NCI-H69 (cell line): ENCODE data around the gene ACP3.

Experiments
- DNase-seq: peaks from one replicate; lab custom pipeline; 2025; lab: John Stamatoyannopoulos, UW

ACP3 gene

DNA sequence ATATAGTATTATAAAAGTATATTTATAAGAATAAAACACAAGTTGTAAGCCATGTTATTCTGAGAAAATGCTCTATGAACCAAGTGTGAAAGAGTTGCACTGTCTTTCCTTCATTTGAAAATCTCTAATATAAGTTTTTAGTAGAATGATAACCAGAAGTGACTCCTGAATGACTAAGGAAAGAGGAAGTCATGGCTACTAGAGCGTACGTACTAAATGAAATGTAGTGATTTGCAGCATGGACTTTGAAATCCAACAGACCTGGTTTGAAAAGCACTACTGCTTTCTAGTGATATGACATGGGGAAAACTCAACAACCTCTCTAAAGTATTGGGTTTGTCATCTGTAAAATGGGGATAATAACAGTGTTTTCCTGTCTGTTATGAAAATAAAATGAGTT, 89.8 kb downstream of the ACP3 start:
- no peak for DNase-seq
